Astrocyte (in vitro differentiated cells and primary cell): ENCODE data around the gene EMC6. TPM values are rescaled to one million over a fixed set of nuclear protein-coding genes. Genes with fewer than 3 reads are reported as not detected.
"Not testable (repeated sequence)": the region's sequence is repeated elsewhere in the genome, so short reads cannot be mapped to it uniquely, and the experiment has no call there.

Experiments
- DNase-seq: peaks from one replicate; pipeline ENCODE4 v3.0.0-alpha.2; 2010; ENCODE audit warnings: low read depth
- FAIRE-seq: peaks from 2 replicates; lab custom pipeline; 2011; peaks lifted over from hg19 to GRCh38; lab: Jason Lieb, UNC
- H2AFZ ChIP-seq: 2 replicates; pipeline ENCODE4 v1.6.0; 2012; ENCODE audit warnings: low read depth, low read length, inconsistent platforms
- H3K27ac ChIP-seq: 2 replicates; pipeline ENCODE4 v1.5.1; 2011; ENCODE audit warnings: low read depth, low read length, inconsistent platforms
- H3K27me3 ChIP-seq: 2 replicates; pipeline ENCODE4 v1.6.0; 2011; ENCODE audit warnings: low read length, inconsistent platforms; ENCODE audit not compliant: insufficient read depth
- H3K36me3 ChIP-seq: 2 replicates; pipeline ENCODE4 v1.5.1; 2011; ENCODE audit warnings: low read length, inconsistent platforms; ENCODE audit not compliant: insufficient read depth
- H3K4me1 ChIP-seq: 2 replicates; pipeline ENCODE4 v1.5.1; 2011; ENCODE audit warnings: low read length, inconsistent platforms; ENCODE audit not compliant: insufficient read depth
- H3K4me2 ChIP-seq: 2 replicates; pipeline ENCODE4 v1.6.0; 2012; ENCODE audit warnings: low read length, inconsistent platforms
- H3K4me3 ChIP-seq: 2 replicates; pipeline ENCODE4 v1.5.1; 2011; ENCODE audit warnings: low read depth, mild to moderate bottlenecking, low read length, inconsistent platforms; ENCODE audit not compliant: insufficient read depth
- H3K79me2 ChIP-seq: 2 replicates; pipeline ENCODE4 v1.6.0; 2012; ENCODE audit warnings: mild to moderate bottlenecking, low read length, inconsistent platforms; ENCODE audit not compliant: insufficient read depth
- H3K9ac ChIP-seq: 2 replicates; pipeline ENCODE4 v1.6.0; 2012; ENCODE audit warnings: mild to moderate bottlenecking, low read length, inconsistent platforms
- H3K9me3 ChIP-seq: 2 replicates; pipeline ENCODE4 v1.5.1; 2012; ENCODE audit warnings: low read depth, mild to moderate bottlenecking, low read length, inconsistent platforms; ENCODE audit not compliant: insufficient read depth
- H4K20me1 ChIP-seq: 2 replicates; pipeline ENCODE4 v1.6.0; 2012; ENCODE audit warnings: low read length, inconsistent platforms; ENCODE audit not compliant: insufficient read depth
- H3K27ac Mint-ChIP-seq: one replicate; pipeline ENCODE4 v1.8.0; 2021; ENCODE audit warnings: mild to moderate bottlenecking, mixed read lengths; ENCODE audit not compliant: unreplicated experiment
- H3K27me3 Mint-ChIP-seq: one replicate; pipeline ENCODE4 v1.8.0; 2021; ENCODE audit warnings: low read depth, mixed read lengths; ENCODE audit not compliant: unreplicated experiment
- H3K36me3 Mint-ChIP-seq: one replicate; pipeline ENCODE4 v1.8.0; 2021; ENCODE audit warnings: low read depth, mixed read lengths; ENCODE audit not compliant: unreplicated experiment
- H3K4me1 Mint-ChIP-seq: one replicate; pipeline ENCODE4 v1.8.0; 2021; ENCODE audit warnings: low read depth, mixed read lengths; ENCODE audit not compliant: unreplicated experiment
- H3K4me3 Mint-ChIP-seq: one replicate; pipeline ENCODE4 v1.8.0; 2021; ENCODE audit warnings: mild to moderate bottlenecking, moderate library complexity, mixed read lengths; ENCODE audit not compliant: unreplicated experiment
- H3K9me3 Mint-ChIP-seq: one replicate; pipeline ENCODE4 v1.8.0; 2021; ENCODE audit warnings: mild to moderate bottlenecking, mixed read lengths; ENCODE audit not compliant: unreplicated experiment
- CTCF ChIP-seq: IDR thresholded peaks from 2 replicates; pipeline ENCODE4 v1.5.1; 2011; ENCODE audit warnings: low read depth, mild to moderate bottlenecking, inconsistent platforms, low read length, moderate library complexity; ENCODE audit not compliant: insufficient read depth
- EZH2 ChIP-seq: IDR thresholded peaks from 2 replicates; pipeline ENCODE4 v1.6.1; 2012; ENCODE audit warnings: mild to moderate bottlenecking, low read length, inconsistent platforms; ENCODE audit not compliant: insufficient read depth
- total RNA-seq: library from RNA; stranded (reverse); gene quantifications from 2 replicates; pipeline ENCODE4 v1.2.1, GENCODE V29; 2021

Gene EMC6
- total RNA-seq, 1 donor from 2014 or later, result 52.2 TPM

DNA sequence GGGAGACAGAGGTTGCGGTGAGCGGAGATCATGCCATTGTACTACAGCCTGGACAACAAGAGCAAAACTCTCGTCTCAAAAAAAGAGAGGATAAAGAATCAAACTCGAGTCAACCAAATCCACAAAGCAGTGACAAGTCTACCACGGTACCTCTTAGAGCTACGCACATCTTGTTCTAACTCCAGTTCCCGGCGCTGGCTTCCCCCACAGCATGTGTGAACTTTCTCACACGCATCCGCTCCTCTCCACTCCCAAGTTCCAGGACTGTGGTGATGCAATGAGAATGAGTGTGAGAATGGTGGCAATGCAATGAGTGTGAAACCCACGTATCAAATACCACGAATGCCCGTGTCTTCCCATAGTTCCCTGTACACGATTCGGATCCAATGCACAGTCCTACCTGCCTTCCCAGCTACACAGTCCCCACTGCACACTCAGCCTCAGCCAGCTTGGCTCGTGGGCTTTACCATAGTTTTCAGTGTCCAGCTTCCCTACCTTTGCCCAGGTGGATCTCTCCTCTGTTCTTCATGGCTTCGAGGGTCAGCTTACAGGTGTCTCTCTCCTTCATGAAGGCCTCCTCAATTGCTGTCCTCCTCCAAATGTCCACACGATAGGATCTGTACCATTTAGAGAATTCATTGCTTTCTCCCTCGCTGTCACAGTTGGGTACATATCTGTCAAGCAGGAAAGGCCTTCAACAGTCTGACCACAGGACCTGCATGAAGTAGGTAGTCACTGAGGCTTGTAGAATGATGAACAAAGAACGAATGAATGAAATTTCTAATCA is 36.5 kb downstream of the EMC6 start:
- H3K4me3 ChIP-seq, result no peak overlapping the region
- H3K4me2 ChIP-seq, result no peak overlapping the region
- no peaks in the 10 kb centered on the region for H3K27me3 ChIP-seq
- H3K27ac ChIP-seq, result no peak overlapping the region
- H3K9me3 ChIP-seq, result no peaks in the 10 kb centered on the region
- no peak overlapping the region for H3K9ac ChIP-seq
- H3K4me1 Mint-ChIP-seq, result no peaks in the 10 kb centered on the region
- peaks cover 2% of the 10 kb centered on the region for H3K27me3 Mint-ChIP-seq
- no peaks in the 10 kb centered on the region for H3K79me2 ChIP-seq
- no peak for DNase-seq
- H3K36me3 Mint-ChIP-seq, result peaks cover 4% of the 10 kb centered on the region
- no peaks in the 10 kb centered on the region for H4K20me1 ChIP-seq
- H3K4me1 ChIP-seq, result no peaks in the 10 kb centered on the region
- TF ChIP-seq EZH2, result no peak
- TF ChIP-seq CTCF, result no peak
- no peak for FAIRE-seq
- H3K36me3 ChIP-seq, result no peaks in the 10 kb centered on the region
- no peak overlapping the region for H3K4me3 Mint-ChIP-seq
- H3K27ac Mint-ChIP-seq, result no peak overlapping the region
- H2AFZ ChIP-seq, result no peak overlapping the region
- H3K9me3 Mint-ChIP-seq, result no peaks in the 10 kb centered on the region

GRCh38 chr17:3705718-3705984 is 37.0 kb downstream of the EMC6 start:
- not testable (repeated sequence) for H3K27ac Mint-ChIP-seq, H3K27me3 ChIP-seq, H3K4me2 ChIP-seq, FAIRE-seq, H4K20me1 ChIP-seq, H3K27ac ChIP-seq, H3K36me3 Mint-ChIP-seq, H3K4me1 Mint-ChIP-seq, DNase-seq, H3K9me3 ChIP-seq, H3K4me3 Mint-ChIP-seq, H3K79me2 ChIP-seq, H3K36me3 ChIP-seq, H3K9me3 Mint-ChIP-seq, H3K9ac ChIP-seq, H2AFZ ChIP-seq, H3K4me1 ChIP-seq, H3K27me3 Mint-ChIP-seq, H3K4me3 ChIP-seq

- no peaks in the 10 kb centered on the region for H3K9me3 Mint-ChIP-seq
- no peaks in the 10 kb centered on the region for H3K4me1 Mint-ChIP-seq
- no peaks in the 10 kb centered on the region for H3K79me2 ChIP-seq
- H3K9me3 ChIP-seq, result no peaks in the 10 kb centered on the region
- H3K36me3 Mint-ChIP-seq, result peaks cover 9% of the 10 kb centered on the region
- H3K9ac ChIP-seq, result no peak overlapping the region
- DNase-seq (no peak), FAIRE-seq (no peak)
- no peak overlapping the region for H3K27ac ChIP-seq
- no peak overlapping the region for H3K4me3 Mint-ChIP-seq
- peaks cover 6% of the 10 kb centered on the region for H3K4me1 ChIP-seq
- no peak overlapping the region for H3K4me3 ChIP-seq
- H2AFZ ChIP-seq, result no peak overlapping the region
- H3K27ac Mint-ChIP-seq, result no peak overlapping the region
- peaks cover 2% of the 10 kb centered on the region for H3K36me3 ChIP-seq
- no peak overlapping the region for H3K4me2 ChIP-seq
- H4K20me1 ChIP-seq, result no peaks in the 10 kb centered on the region
- peaks cover 2% of the 10 kb centered on the region for H3K27me3 Mint-ChIP-seq
- TF ChIP-seq EZH2 (no peak), CTCF (no peak)
- no peaks in the 10 kb centered on the region for H3K27me3 ChIP-seq
Measured at GRCh38 chr17:3708366-3708765, 39.8 kb downstream of the EMC6 start.
